ENCODE data around the gene KRTAP10-8. TPM values are rescaled to one million over a fixed set of nuclear protein-coding genes. Genes with fewer than 3 reads are reported as not detected.

Gene KRTAP10-8
- total RNA-seq, 6 experiments from 2014 or later: not detected

DNA sequence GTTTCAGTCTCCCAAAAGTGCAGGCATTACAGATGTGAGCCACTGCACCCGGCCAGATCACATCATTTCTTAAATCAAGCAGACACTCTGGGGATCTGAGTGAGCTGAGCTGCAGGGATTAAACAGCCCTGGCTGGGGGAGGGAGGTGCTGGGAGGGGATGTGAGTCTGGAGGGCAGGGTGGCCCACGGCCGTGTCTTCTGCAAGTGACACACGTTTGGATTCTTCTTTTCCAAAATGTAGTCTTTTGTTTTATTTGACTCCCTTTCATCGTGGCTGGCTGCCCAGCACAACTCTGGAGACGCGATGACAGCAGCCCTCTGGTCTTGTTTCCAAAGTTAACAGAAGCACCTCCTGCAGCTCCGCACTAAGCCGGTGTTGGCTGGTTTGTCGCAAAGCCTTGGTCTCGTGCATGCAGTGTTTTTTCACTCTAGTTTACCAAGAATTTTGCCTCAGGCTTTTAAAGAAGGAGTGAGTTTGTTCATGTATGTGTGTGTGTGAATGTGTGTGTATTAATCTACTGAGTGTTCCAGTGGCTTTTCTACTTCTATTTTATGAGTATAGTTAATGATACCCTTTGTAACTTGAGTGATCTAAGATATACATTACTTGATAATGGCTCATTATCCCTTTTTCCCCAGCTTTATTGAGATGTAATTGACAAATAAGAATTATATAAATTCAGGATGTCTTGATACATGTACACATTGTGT, 28.6 kb upstream of the KRTAP10-8 start:
- Histone ChIP-seq H3K4me3 (no peak overlapping the region), H3K4me1 (no peaks in the 10 kb centered on the region), H3K9me3 (peaks cover 0 to 5% (median 0%) of the 10 kb centered on the region in 4 donors), H3K27me3 (no peaks in the 10 kb centered on the region), H3K27ac (no peak overlapping the region), H3K36me3 (no peaks in the 10 kb centered on the region)
- 12% methylated on average over 11 of the region's 11 CpGs for WGBS (ENCODE audit: insufficient coverage, low coverage, low lambda C conversion rate, missing lambda C conversion rate)
- intact Hi-C loops (cut with DNase I): no loop called here
- TF ChIP-seq, protein P1, sequence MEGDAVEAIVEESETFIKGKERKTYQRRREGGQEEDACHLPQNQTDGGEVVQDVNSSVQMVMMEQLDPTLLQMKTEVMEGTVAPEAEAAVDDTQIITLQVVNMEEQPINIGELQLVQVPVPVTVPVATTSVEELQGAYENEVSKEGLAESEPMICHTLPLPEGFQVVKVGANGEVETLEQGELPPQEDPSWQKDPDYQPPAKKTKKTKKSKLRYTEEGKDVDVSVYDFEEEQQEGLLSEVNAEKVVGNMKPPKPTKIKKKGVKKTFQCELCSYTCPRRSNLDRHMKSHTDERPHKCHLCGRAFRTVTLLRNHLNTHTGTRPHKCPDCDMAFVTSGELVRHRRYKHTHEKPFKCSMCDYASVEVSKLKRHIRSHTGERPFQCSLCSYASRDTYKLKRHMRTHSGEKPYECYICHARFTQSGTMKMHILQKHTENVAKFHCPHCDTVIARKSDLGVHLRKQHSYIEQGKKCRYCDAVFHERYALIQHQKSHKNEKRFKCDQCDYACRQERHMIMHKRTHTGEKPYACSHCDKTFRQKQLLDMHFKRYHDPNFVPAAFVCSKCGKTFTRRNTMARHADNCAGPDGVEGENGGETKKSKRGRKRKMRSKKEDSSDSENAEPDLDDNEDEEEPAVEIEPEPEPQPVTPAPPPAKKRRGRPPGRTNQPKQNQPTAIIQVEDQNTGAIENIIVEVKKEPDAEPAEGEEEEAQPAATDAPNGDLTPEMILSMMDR (IDR thresholded peaks at IDR 0.05): no peak
- no peak for TF ChIP-seq POLR2A (IDR thresholded peaks at IDR 0.05)
- ATAC-seq: peak in 3 of 4 donors; percentile 42 to 57 (median 51)
- DNase-seq: peak in 1 of 3 donors; percentile 53

- TF ChIP-seq POLR2A (IDR thresholded peaks at IDR 0.05): no peak
- TF ChIP-seq, protein P1 (IDR thresholded peaks at IDR 0.05): no peak
- peaks cover 0 to 5% (median 0%) of the 10 kb centered on the region in 4 donors for H3K9me3 ChIP-seq
- H3K36me3 ChIP-seq: no peaks in the 10 kb centered on the region
- H3K4me3 ChIP-seq: no peak overlapping the region
- DNase-seq: no peak
- H3K27me3 ChIP-seq: no peaks in the 10 kb centered on the region
- H3K27ac ChIP-seq: no peak overlapping the region
- intact Hi-C loops (cut with DNase I): no loop called here
- no peaks in the 10 kb centered on the region for H3K4me1 ChIP-seq
- ATAC-seq: no peak
- WGBS (ENCODE audit: insufficient coverage, low coverage, low lambda C conversion rate, missing lambda C conversion rate): 62% methylated on average over 5 of the region's 6 CpGs
Measured at GRCh38 chr21:44583800-44584147, 28.1 kb upstream of the KRTAP10-8 start.

DNA sequence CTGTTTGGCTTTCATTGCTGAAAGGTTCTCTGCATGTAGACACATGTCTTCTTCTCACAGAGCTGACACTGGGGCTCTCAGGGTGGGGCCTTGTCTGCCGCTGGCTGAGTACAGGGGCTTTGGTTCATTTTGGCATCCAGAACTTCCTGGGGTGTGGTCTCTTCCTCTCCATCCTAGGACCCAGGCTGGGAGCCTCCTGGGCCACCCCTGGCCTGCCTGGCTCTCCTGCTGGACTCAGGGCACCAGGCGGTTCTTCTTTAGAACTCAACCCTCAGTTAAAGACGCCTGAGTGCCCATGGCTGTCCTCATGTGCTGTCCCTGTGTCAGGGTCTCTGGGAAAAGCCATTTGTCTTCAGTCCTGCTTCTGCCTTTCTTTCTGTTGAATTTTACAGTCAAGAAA, 26.0 kb upstream of the KRTAP10-8 start:
- Histone ChIP-seq H3K36me3 (no peaks in the 10 kb centered on the region), H3K9me3 (peaks cover 0 to 5% (median 0%) of the 10 kb centered on the region in 4 donors), H3K27me3 (no peaks in the 10 kb centered on the region), H3K4me3 (no peak overlapping the region), H3K27ac (no peak overlapping the region), H3K4me1 (no peaks in the 10 kb centered on the region)
- WGBS (ENCODE audit: insufficient coverage, low coverage, low lambda C conversion rate, missing lambda C conversion rate): no CpG with 5 or more reads among the region's 3 CpGs
- DNase-seq (no peak), ATAC-seq (no peak)
- intact Hi-C loops (cut with DNase I): no loop called here
- no peak for TF ChIP-seq POLR2A (IDR thresholded peaks at IDR 0.05)
- TF ChIP-seq, protein P1 (IDR thresholded peaks at IDR 0.05): no peak

GRCh38 chr21:44589094-44589493, 22.8 kb upstream of the KRTAP10-8 start:
- intact Hi-C loops (cut with DNase I): no loop called here
- H3K27me3 ChIP-seq: no peaks in the 10 kb centered on the region
- H3K27ac ChIP-seq: no peak overlapping the region
- TF ChIP-seq, protein P1 (IDR thresholded peaks at IDR 0.05): no peak
- no peak for TF ChIP-seq POLR2A (IDR thresholded peaks at IDR 0.05)
- H3K4me1 ChIP-seq: peaks cover 0 to 8% (median 0%) of the 10 kb centered on the region in 4 donors
- DNase-seq: no peak
- no peaks in the 10 kb centered on the region for H3K9me3 ChIP-seq
- ATAC-seq: no peak
- H3K4me3 ChIP-seq: no peak overlapping the region
- WGBS (ENCODE audit: insufficient coverage, low coverage, low lambda C conversion rate, missing lambda C conversion rate): 89% methylated on average over 2 of the region's 2 CpGs
- H3K36me3 ChIP-seq: no peaks in the 10 kb centered on the region
